HG03139 (cell line): Measurements from ENCODE around the gene KCTD16.

Source experiments
- ATAC-seq: cut with Tn5 transposase; IDR thresholded peaks from one replicate; pipeline ENCODE4 v1.9.1; 2021; ENCODE audit not compliant: unreplicated experiment

The KCTD16 gene

DNA sequence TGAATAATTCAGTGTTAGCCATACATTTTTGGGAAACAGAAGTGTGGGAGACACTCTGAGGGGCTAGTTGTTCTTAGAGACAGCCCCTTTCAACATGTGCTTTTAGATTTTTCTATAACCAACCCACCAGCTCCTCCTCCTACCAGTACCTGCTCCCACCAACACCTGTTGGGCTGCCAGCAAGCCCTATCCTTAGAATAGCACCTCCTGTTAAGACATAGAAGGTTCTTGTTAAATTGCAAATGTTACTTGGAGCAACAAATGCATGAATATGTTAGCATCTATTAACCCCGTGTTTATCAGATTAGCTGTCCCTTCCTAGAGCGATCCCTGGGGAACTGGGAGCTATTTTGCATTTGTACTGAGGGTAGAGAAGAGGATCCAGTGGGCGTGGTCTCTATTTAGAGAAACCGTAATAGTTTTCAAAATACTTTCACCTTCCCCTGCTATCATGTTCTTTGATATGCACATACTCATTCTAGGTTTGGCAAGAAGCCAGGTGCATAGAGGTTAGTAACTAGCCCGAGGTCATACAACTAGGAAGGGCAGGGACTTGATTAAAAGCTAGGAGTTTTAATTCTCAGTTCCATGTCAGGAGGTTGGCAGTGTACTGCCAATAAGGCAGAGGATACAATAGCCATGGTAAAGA lies 334.4 kb downstream of the KCTD16 start:
- ATAC-seq: no peak

DNA sequence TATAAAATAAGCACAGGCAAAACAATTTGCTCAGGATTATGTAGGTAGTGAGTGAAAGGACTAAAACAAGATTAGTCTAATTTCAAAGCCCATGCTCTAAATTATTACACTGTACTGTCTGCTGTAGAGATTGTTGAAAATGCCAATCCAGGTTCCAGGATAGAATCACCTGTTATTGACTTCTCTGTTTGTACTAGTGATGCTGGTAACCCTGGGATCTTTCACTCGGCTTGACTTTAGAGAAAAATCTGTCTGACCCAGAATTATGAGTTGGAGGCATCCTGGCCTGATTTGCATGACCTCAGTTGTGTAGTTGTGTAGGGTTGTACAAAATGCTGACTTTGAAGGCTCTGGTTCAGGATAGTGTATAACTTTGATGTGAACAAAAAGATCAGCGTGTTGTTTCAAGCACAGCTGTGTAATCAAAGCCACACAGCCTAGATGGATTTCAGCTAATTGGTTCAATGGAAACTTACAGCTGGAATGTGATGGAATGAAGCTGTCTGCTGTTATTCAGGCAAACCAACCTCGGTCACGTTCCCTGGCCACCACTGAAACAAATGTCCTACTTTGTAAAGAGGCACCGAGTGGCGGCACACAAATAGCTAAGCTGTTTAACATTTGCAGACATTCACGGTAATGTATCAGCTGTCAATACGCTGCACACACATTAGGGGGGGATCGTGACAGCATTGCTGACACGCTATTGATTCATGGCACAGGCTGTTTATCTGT lies 340.3 kb downstream of the KCTD16 start:
- ATAC-seq: no peak

DNA sequence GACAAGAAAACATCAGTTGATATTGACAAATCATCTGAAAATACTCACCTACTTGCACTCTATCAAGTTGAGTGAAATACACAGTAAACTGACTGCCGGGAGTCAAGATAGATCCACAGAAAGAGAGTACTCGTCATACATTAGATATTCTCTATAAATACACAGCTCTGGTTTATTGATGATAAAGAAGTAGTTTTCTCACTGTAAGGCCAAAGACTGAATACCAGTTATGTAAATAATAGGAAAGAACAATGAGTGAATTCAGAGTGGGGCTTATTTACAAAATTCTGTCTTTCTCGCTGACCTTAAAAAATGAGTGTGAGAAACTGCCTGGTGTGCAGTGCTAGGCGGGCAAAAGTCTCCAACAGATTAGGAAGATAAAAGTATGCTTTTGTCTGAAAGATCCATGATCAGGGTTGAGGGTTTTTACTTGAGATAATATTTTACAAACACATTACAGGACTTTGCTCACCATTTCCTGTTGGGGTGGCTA lies 341.0 kb downstream of the KCTD16 start:
- ATAC-seq: no peak

DNA sequence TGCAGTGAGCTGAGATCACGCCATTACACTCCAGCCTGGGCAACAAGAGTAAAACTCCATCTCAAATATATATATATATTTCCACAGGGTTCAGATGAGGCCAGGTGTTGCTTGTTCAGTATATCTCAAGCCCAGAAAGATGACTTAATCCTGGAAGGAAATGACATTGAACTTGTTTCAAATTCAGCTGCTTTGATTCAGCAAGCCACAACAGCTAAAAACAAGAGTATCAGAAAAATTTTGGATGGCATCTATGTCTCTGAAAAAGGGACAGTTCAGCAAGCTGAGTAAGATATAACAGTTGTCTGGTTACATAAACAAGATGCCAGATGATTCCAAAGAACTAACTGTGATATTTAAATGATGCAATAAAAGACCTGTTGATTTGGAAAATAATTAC lies 352.0 kb downstream of the KCTD16 start:
- ATAC-seq: no peak

DNA sequence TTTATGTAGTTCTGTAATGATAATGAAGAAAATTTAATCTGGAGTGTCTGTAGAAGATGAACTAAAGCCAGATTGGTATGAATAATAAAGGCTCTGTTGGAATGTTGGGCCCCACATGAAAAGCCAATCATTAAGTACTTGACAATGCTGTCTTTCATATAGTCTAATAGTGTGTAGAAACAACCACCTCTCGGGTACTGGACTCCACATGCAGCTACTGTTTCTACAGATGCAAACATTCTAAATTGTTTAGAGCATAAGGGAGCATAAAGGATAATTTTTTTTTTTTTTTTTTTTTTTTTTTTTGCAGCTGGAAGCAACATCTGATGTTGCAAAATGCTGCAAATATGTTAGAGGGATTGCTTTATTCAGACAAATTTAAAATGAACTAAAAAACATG lies 354.3 kb downstream of the KCTD16 start:
- ATAC-seq: no peak

DNA sequence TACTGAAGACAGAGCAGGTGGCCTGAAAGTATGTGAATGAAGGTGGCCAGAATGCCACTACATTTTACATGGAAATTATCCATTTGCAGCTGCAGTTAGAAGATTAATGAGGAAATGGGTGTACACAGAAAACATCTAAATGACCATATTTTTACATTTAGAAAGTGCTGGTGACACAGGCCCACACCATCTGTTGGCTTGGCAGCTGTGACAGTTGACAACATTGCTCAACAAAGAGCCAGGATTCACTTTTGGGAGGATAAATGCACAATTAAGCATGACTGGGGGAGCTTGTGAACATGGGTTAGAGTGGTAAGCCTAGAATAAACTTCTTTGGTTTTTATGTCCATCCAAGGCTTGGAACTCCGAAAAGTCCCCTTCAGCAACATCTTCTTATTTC lies 360.5 kb downstream of the KCTD16 start:
- ATAC-seq: no peak
